ENCODE measurements around the gene ZBTB37.

Gene ZBTB37

GRCh38 chr1:173888749-173889148, 20.6 kb downstream of the ZBTB37 start:
- H3K4ac ChIP-seq (ENCODE audit: low read depth, low read length): no peak overlapping the region
- H3K4me2 ChIP-seq (ENCODE audit: low read length): no peak overlapping the region
- H3K9ac ChIP-seq (ENCODE audit: low read length): no peak overlapping the region
- no peaks in the 10 kb centered on the region for H3K27me3 ChIP-seq (ENCODE audit: insufficient read depth, low read length, poor library complexity)
- no peaks in the 10 kb centered on the region for H3K4me1 ChIP-seq (ENCODE audit: control insufficient read depth, low read depth, low read length)
- H3K79me2 ChIP-seq (ENCODE audit: control insufficient read depth, insufficient read depth, low read length): no peaks in the 10 kb centered on the region
- H4K8ac ChIP-seq (ENCODE audit: low read depth, low read length): no peak overlapping the region
- H3K27ac ChIP-seq (ENCODE audit: low read depth, low read length): no peak overlapping the region
- no peak overlapping the region for H2AK5ac ChIP-seq (ENCODE audit: low read length)
- no peak overlapping the region for H2BK5ac ChIP-seq (ENCODE audit: low read length)
- H2BK15ac ChIP-seq (replicated peaks; ENCODE audit: low read depth): no peak overlapping the region
- no peak overlapping the region for H4K5ac ChIP-seq (ENCODE audit: low read length)
- no peak overlapping the region for H3K23ac ChIP-seq (ENCODE audit: low read length)
- H3K4me3 ChIP-seq (ENCODE audit: low read length): no peak overlapping the region
- peaks cover 2% of the 10 kb centered on the region for H3K36me3 ChIP-seq (ENCODE audit: control insufficient read depth, insufficient read depth, low read length)
- H2BK120ac ChIP-seq (ENCODE audit: low read depth, low read length): no peak overlapping the region
- peaks cover 4% of the 10 kb centered on the region for H3K79me1 ChIP-seq (ENCODE audit: low read length)
- DNase-seq: no peak
- H3K56ac ChIP-seq (ENCODE audit: low read length): no peak overlapping the region
- no peak overlapping the region for H3K18ac ChIP-seq (ENCODE audit: low read length)

DNA sequence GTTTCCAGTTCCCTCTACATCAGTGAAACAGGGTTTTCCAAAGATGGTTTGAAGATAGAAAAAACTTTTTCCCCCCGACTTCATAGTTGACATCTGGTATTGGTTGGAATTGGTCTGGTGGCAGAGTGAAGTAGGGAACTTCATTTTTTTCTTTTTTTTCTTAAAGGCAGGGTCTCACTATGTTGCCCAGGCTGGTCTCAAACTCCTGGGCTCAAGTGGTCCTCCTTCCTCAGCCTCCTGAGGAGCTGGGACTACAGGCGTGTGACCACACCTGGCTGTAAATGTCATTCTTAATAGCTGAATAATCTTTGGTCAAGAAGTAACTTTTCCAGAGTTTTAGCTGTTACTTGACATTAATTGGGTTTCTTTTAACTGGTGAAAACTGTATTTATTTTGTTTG, 21.7 kb downstream of the ZBTB37 start:
- Histone ChIP-seq H2BK5ac (ENCODE audit: low read length) (no peak overlapping the region), H2AK5ac (ENCODE audit: low read length) (no peak overlapping the region), H3K4me2 (ENCODE audit: low read length) (no peak overlapping the region), H3K4me1 (ENCODE audit: control insufficient read depth, low read depth, low read length) (no peaks in the 10 kb centered on the region), H3K56ac (ENCODE audit: low read length) (no peak overlapping the region), H3K79me1 (ENCODE audit: low read length) (peaks cover 6% of the 10 kb centered on the region), H2BK120ac (ENCODE audit: low read depth, low read length) (no peak overlapping the region), H3K27ac (ENCODE audit: low read depth, low read length) (no peak overlapping the region), H3K27me3 (ENCODE audit: insufficient read depth, low read length, poor library complexity) (no peaks in the 10 kb centered on the region), H3K4me3 (ENCODE audit: low read length) (no peak overlapping the region), H3K4ac (ENCODE audit: low read depth, low read length) (no peak overlapping the region), H4K8ac (ENCODE audit: low read depth, low read length) (no peak overlapping the region), H3K79me2 (ENCODE audit: control insufficient read depth, insufficient read depth, low read length) (no peaks in the 10 kb centered on the region), H3K36me3 (ENCODE audit: control insufficient read depth, insufficient read depth, low read length) (peaks cover 2% of the 10 kb centered on the region), H3K18ac (ENCODE audit: low read length) (no peak overlapping the region), H4K5ac (ENCODE audit: low read length) (no peak overlapping the region), H3K23ac (ENCODE audit: low read length) (no peak overlapping the region), H3K9ac (ENCODE audit: low read length) (no peak overlapping the region), H2BK15ac (replicated peaks; ENCODE audit: low read depth) (no peak overlapping the region)
- DNase-seq: no peak
- WGBS (ENCODE audit: extremely low coverage, insufficient coverage, low lambda C conversion rate): no CpG with 5 or more reads among the region's 2 CpGs

- no peaks in the 10 kb centered on the region for H3K4me1 ChIP-seq (ENCODE audit: control insufficient read depth, low read depth, low read length)
- H4K8ac ChIP-seq (ENCODE audit: low read depth, low read length): no peak overlapping the region
- no peaks in the 10 kb centered on the region for H3K79me2 ChIP-seq (ENCODE audit: control insufficient read depth, insufficient read depth, low read length)
- no peak overlapping the region for H3K9ac ChIP-seq (ENCODE audit: low read length)
- H2BK120ac ChIP-seq (ENCODE audit: low read depth, low read length): no peak overlapping the region
- H3K79me1 ChIP-seq (ENCODE audit: low read length): peaks cover 6% of the 10 kb centered on the region
- no peak overlapping the region for H2AK5ac ChIP-seq (ENCODE audit: low read length)
- no peak overlapping the region for H2BK15ac ChIP-seq (replicated peaks; ENCODE audit: low read depth)
- no peak overlapping the region for H3K4ac ChIP-seq (ENCODE audit: low read depth, low read length)
- no CpG with 5 or more reads among the region's 1 CpG for WGBS (ENCODE audit: extremely low coverage, insufficient coverage, low lambda C conversion rate)
- H3K56ac ChIP-seq (ENCODE audit: low read length): no peak overlapping the region
- no peak for DNase-seq
- H4K5ac ChIP-seq (ENCODE audit: low read length): no peak overlapping the region
- no peaks in the 10 kb centered on the region for H3K27me3 ChIP-seq (ENCODE audit: insufficient read depth, low read length, poor library complexity)
- no peak overlapping the region for H3K27ac ChIP-seq (ENCODE audit: low read depth, low read length)
- no peak overlapping the region for H3K4me2 ChIP-seq (ENCODE audit: low read length)
- H3K18ac ChIP-seq (ENCODE audit: low read length): no peak overlapping the region
- no peak overlapping the region for H2BK5ac ChIP-seq (ENCODE audit: low read length)
- H3K36me3 ChIP-seq (ENCODE audit: control insufficient read depth, insufficient read depth, low read length): no peaks in the 10 kb centered on the region
- no peak overlapping the region for H3K23ac ChIP-seq (ENCODE audit: low read length)
- H3K4me3 ChIP-seq (ENCODE audit: low read length): no peak overlapping the region
These were observed 25.4 kb downstream of the ZBTB37 start for GRCh38 chr1:173893611-173894010.

DNA sequence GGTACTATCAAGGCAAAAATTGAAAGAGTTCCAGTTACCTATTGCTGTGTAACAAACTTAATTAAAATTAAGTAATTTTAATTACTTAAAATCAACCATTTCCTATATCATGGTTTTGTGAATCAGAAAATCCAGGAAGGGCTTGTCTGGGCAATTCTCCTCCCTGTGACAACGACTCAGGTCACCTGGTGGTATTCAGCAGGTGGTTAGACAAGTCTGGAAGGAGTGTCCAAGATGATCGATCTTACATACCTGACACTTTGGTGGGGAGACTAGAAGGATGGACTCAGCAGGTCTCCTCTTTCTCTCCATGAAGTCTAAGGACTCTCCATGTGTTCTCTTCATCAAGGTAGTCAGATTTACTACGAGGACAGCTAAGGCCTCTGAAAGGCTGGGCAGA, 26.0 kb downstream of the ZBTB37 start:
- Histone ChIP-seq H3K79me2 (ENCODE audit: control insufficient read depth, insufficient read depth, low read length) (no peaks in the 10 kb centered on the region), H2AK5ac (ENCODE audit: low read length) (no peak overlapping the region), H3K4me1 (ENCODE audit: control insufficient read depth, low read depth, low read length) (no peaks in the 10 kb centered on the region), H4K8ac (ENCODE audit: low read depth, low read length) (no peak overlapping the region), H3K4me3 (ENCODE audit: low read length) (no peak overlapping the region), H3K18ac (ENCODE audit: low read length) (no peak overlapping the region), H3K27ac (ENCODE audit: low read depth, low read length) (no peak overlapping the region), H3K79me1 (ENCODE audit: low read length) (peaks cover 5% of the 10 kb centered on the region), H3K56ac (ENCODE audit: low read length) (no peak overlapping the region), H2BK15ac (replicated peaks; ENCODE audit: low read depth) (no peak overlapping the region), H3K27me3 (ENCODE audit: insufficient read depth, low read length, poor library complexity) (no peaks in the 10 kb centered on the region), H2BK5ac (ENCODE audit: low read length) (no peak overlapping the region), H4K5ac (ENCODE audit: low read length) (no peak overlapping the region), H2BK120ac (ENCODE audit: low read depth, low read length) (no peak overlapping the region), H3K9ac (ENCODE audit: low read length) (no peak overlapping the region), H3K4ac (ENCODE audit: low read depth, low read length) (no peak overlapping the region), H3K23ac (ENCODE audit: low read length) (no peak overlapping the region), H3K36me3 (ENCODE audit: control insufficient read depth, insufficient read depth, low read length) (no peaks in the 10 kb centered on the region), H3K4me2 (ENCODE audit: low read length) (no peak overlapping the region)
- DNase-seq: no peak
- no CpG with 5 or more reads among the region's 3 CpGs for WGBS (ENCODE audit: extremely low coverage, insufficient coverage, low lambda C conversion rate)

DNA sequence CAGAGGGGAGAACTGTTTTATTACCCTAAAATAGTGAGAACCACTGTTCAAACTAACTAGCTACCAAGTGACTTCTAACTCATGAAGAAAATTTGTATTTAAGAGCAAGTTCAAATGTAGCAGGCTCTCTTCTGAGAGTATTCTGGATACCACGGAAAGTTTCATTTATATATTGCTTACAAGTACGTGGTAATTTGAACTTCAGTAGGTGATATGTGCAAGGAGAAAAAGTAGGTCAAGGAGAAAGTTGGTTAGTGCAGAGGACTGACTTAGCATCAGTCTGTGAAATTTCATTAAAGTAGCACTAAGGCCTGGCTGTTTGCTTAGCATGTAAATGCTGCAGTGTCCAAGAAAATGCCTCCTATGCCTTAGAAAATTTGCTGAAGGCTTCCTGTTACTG, 32.2 kb downstream of the ZBTB37 start:
- Histone ChIP-seq H3K79me2 (ENCODE audit: control insufficient read depth, insufficient read depth, low read length) (no peaks in the 10 kb centered on the region), H3K23ac (ENCODE audit: low read length) (no peak overlapping the region), H2BK5ac (ENCODE audit: low read length) (no peak overlapping the region), H3K4me1 (ENCODE audit: control insufficient read depth, low read depth, low read length) (no peaks in the 10 kb centered on the region), H4K5ac (ENCODE audit: low read length) (no peak overlapping the region), H3K9ac (ENCODE audit: low read length) (no peak overlapping the region), H3K4ac (ENCODE audit: low read depth, low read length) (no peak overlapping the region), H2BK120ac (ENCODE audit: low read depth, low read length) (no peak overlapping the region), H3K18ac (ENCODE audit: low read length) (no peak overlapping the region), H4K8ac (ENCODE audit: low read depth, low read length) (no peak overlapping the region), H3K4me2 (ENCODE audit: low read length) (no peak overlapping the region), H3K36me3 (ENCODE audit: control insufficient read depth, insufficient read depth, low read length) (no peaks in the 10 kb centered on the region), H3K56ac (ENCODE audit: low read length) (no peak overlapping the region), H3K79me1 (ENCODE audit: low read length) (peaks cover 3% of the 10 kb centered on the region), H3K27me3 (ENCODE audit: insufficient read depth, low read length, poor library complexity) (no peaks in the 10 kb centered on the region), H3K27ac (ENCODE audit: low read depth, low read length) (no peak overlapping the region), H2BK15ac (replicated peaks; ENCODE audit: low read depth) (no peak overlapping the region), H2AK5ac (ENCODE audit: low read length) (no peak overlapping the region), H3K4me3 (ENCODE audit: low read length) (no peak overlapping the region)
- no CpG with 5 or more reads among the region's 2 CpGs for WGBS (ENCODE audit: extremely low coverage, insufficient coverage, low lambda C conversion rate)
- no peak for DNase-seq

DNA sequence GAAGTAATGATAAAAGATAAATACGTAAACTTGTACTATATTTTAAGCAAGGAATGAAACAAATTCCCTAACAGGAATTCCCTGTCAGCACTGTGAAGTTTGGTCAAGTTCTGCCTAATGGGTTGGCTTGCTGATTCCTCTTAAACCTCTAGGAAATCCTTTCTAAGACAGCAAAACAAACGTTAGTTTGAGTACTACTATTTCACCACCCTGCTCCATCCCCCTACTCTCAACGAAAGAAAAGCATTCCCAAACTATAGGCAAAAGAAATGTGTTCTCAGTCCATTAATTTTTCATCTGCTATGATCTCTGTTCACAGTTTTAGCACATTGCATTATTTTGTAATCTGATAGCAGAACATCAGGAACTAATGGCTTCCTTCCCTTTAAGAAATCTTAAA, 32.8 kb downstream of the ZBTB37 start:
- Histone ChIP-seq H3K79me1 (ENCODE audit: low read length) (peaks cover 1% of the 10 kb centered on the region), H3K18ac (ENCODE audit: low read length) (no peak overlapping the region), H3K9ac (ENCODE audit: low read length) (no peak overlapping the region), H2BK120ac (ENCODE audit: low read depth, low read length) (no peak overlapping the region), H3K27me3 (ENCODE audit: insufficient read depth, low read length, poor library complexity) (no peaks in the 10 kb centered on the region), H3K23ac (ENCODE audit: low read length) (no peak overlapping the region), H4K5ac (ENCODE audit: low read length) (no peak overlapping the region), H3K4me3 (ENCODE audit: low read length) (no peak overlapping the region), H4K8ac (ENCODE audit: low read depth, low read length) (no peak overlapping the region), H2AK5ac (ENCODE audit: low read length) (no peak overlapping the region), H3K4ac (ENCODE audit: low read depth, low read length) (no peak overlapping the region), H2BK15ac (replicated peaks; ENCODE audit: low read depth) (no peak overlapping the region), H3K27ac (ENCODE audit: low read depth, low read length) (no peak overlapping the region), H3K4me1 (ENCODE audit: control insufficient read depth, low read depth, low read length) (no peaks in the 10 kb centered on the region), H3K79me2 (ENCODE audit: control insufficient read depth, insufficient read depth, low read length) (no peaks in the 10 kb centered on the region), H2BK5ac (ENCODE audit: low read length) (no peak overlapping the region), H3K4me2 (ENCODE audit: low read length) (no peak overlapping the region), H3K56ac (ENCODE audit: low read length) (no peak overlapping the region), H3K36me3 (ENCODE audit: control insufficient read depth, insufficient read depth, low read length) (no peaks in the 10 kb centered on the region)
- no peak for DNase-seq
- WGBS (ENCODE audit: extremely low coverage, insufficient coverage, low lambda C conversion rate): 100% methylated on average over 1 of the region's 3 CpGs
